ENCODE measurements around the gene OXSR1. TPM values are rescaled to one million over a fixed set of nuclear protein-coding genes. Genes with fewer than 3 reads are reported as not detected.

Gene OXSR1
- total and polyA plus RNA-seq, 4 donors = 4.3 to 24.7 (median 12.2) TPM

GRCh38 chr3:38163841-38164642 lies 1.3 kb upstream of the OXSR1 start:
- H3K4me1 ChIP-seq (ENCODE audit: control insufficient read depth in 4 of 4, insufficient read depth in 4 of 4, low read length in 3 of 4) = peaks cover 2 to 11% (median 9%) of the 10 kb centered on the region in 4 donors
- H3K27me3 ChIP-seq (ENCODE audit: control insufficient read depth in 4 of 4, insufficient read depth in 4 of 4, low read length in 3 of 4) = no peaks in the 10 kb centered on the region
- no peak for DNase-seq (ENCODE audit: low spot score)
- H3K36me3 ChIP-seq (ENCODE audit: control insufficient read depth in 4 of 4, insufficient read depth in 3 of 4, low read depth in 1 of 4, low read length in 3 of 4) = no peaks in the 10 kb centered on the region
- peak overlapping the region; percentile 45 to 82 for H3K9ac ChIP-seq (ENCODE audit: low read depth in 1 of 2, low read length in 2 of 2)
- TF ChIP-seq, protein P1, sequence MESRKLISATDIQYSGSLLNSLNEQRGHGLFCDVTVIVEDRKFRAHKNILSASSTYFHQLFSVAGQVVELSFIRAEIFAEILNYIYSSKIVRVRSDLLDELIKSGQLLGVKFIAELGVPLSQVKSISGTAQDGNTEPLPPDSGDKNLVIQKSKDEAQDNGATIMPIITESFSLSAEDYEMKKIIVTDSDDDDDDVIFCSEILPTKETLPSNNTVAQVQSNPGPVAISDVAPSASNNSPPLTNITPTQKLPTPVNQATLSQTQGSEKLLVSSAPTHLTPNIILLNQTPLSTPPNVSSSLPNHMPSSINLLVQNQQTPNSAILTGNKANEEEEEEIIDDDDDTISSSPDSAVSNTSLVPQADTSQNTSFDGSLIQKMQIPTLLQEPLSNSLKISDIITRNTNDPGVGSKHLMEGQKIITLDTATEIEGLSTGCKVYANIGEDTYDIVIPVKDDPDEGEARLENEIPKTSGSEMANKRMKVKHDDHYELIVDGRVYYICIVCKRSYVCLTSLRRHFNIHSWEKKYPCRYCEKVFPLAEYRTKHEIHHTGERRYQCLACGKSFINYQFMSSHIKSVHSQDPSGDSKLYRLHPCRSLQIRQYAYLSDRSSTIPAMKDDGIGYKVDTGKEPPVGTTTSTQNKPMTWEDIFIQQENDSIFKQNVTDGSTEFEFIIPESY (IDR thresholded peaks at IDR 0.05) = no peak
- TF ChIP-seq HNF4G (IDR thresholded peaks at IDR 0.05) = no peak
- no peak for TF ChIP-seq YY1 (IDR thresholded peaks at IDR 0.05)
- TF ChIP-seq JUND (IDR thresholded peaks at IDR 0.05) = no peak
- no peak for TF ChIP-seq EGR1 (IDR thresholded peaks at IDR 0.05; ENCODE audit: low read depth in 2 of 2)
- TF ChIP-seq GABPA (IDR thresholded peaks at IDR 0.05 in 1 of 2, conservative IDR thresholded peaks at IDR 0.05 in 1 of 2) = no peak
- TF ChIP-seq FOXA1 (IDR thresholded peaks at IDR 0.05) = no peak
- TF ChIP-seq HNF4A (conservative IDR thresholded peaks at IDR 0.05) = no peak
- TF ChIP-seq, protein P2, sequence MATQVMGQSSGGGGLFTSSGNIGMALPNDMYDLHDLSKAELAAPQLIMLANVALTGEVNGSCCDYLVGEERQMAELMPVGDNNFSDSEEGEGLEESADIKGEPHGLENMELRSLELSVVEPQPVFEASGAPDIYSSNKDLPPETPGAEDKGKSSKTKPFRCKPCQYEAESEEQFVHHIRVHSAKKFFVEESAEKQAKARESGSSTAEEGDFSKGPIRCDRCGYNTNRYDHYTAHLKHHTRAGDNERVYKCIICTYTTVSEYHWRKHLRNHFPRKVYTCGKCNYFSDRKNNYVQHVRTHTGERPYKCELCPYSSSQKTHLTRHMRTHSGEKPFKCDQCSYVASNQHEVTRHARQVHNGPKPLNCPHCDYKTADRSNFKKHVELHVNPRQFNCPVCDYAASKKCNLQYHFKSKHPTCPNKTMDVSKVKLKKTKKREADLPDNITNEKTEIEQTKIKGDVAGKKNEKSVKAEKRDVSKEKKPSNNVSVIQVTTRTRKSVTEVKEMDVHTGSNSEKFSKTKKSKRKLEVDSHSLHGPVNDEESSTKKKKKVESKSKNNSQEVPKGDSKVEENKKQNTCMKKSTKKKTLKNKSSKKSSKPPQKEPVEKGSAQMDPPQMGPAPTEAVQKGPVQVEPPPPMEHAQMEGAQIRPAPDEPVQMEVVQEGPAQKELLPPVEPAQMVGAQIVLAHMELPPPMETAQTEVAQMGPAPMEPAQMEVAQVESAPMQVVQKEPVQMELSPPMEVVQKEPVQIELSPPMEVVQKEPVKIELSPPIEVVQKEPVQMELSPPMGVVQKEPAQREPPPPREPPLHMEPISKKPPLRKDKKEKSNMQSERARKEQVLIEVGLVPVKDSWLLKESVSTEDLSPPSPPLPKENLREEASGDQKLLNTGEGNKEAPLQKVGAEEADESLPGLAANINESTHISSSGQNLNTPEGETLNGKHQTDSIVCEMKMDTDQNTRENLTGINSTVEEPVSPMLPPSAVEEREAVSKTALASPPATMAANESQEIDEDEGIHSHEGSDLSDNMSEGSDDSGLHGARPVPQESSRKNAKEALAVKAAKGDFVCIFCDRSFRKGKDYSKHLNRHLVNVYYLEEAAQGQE (IDR thresholded peaks at IDR 0.05) = no peak
- TF ChIP-seq RAD21 (IDR thresholded peaks at IDR 0.05) = no peak
- TF ChIP-seq NR2F2 (IDR thresholded peaks at IDR 0.05) = no peak
- TF ChIP-seq TAF1 (conservative IDR thresholded peaks at IDR 0.05) = no peak
- TF ChIP-seq ATF3 (IDR thresholded peaks at IDR 0.05) = no peak
- TF ChIP-seq, protein P3, sequence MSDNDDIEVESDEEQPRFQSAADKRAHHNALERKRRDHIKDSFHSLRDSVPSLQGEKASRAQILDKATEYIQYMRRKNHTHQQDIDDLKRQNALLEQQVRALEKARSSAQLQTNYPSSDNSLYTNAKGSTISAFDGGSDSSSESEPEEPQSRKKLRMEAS (IDR thresholded peaks at IDR 0.05) = no peak
- TF ChIP-seq FOXA2 (IDR thresholded peaks at IDR 0.05) = no peak
- TF ChIP-seq, protein P4, sequence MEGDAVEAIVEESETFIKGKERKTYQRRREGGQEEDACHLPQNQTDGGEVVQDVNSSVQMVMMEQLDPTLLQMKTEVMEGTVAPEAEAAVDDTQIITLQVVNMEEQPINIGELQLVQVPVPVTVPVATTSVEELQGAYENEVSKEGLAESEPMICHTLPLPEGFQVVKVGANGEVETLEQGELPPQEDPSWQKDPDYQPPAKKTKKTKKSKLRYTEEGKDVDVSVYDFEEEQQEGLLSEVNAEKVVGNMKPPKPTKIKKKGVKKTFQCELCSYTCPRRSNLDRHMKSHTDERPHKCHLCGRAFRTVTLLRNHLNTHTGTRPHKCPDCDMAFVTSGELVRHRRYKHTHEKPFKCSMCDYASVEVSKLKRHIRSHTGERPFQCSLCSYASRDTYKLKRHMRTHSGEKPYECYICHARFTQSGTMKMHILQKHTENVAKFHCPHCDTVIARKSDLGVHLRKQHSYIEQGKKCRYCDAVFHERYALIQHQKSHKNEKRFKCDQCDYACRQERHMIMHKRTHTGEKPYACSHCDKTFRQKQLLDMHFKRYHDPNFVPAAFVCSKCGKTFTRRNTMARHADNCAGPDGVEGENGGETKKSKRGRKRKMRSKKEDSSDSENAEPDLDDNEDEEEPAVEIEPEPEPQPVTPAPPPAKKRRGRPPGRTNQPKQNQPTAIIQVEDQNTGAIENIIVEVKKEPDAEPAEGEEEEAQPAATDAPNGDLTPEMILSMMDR (IDR thresholded peaks at IDR 0.05; ENCODE audit: low read depth, low read length, missing input control) = no peak
- TF ChIP-seq RXRA (IDR thresholded peaks at IDR 0.05) = no peak
- WGBS = 69% methylated on average over 24 of the region's 24 CpGs
- no peaks in the 10 kb centered on the region for H3K9me3 ChIP-seq (ENCODE audit: control insufficient read depth in 4 of 4, low read length in 3 of 4)
- H3K27ac ChIP-seq (ENCODE audit: low read depth in 1 of 2, low read length in 2 of 2) = peak overlapping the region; percentile 94 to 97
- H3K4me3 ChIP-seq (ENCODE audit: low read depth in 1 of 3, low read length in 3 of 3) = peak overlapping the region; percentile 16 to 64 (median 41)

Measured in liver (tissue), 9 donors.